Measurements from ENCODE around the gene PPIF.

The PPIF gene

GRCh38 chr10:79314761-79315601 lies 32.3 kb upstream of the PPIF start:
- DNase-seq = no peak

DNA sequence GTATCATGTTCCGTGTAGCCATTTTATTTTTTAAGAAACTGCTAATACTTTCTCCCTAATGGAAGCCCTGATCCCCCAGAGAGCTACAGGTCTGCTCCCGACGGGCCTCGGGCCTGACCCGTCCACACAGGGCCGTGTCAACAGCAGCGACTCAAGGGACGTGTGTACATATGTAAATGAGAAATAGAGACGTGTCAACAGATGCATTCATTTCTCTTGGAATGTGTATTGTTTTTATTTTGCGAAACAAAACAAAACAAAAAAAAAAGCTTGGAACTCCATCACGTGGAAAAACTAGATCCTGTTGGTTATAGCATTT lies 31.7 kb upstream of the PPIF start:
- no peak for DNase-seq

DNA sequence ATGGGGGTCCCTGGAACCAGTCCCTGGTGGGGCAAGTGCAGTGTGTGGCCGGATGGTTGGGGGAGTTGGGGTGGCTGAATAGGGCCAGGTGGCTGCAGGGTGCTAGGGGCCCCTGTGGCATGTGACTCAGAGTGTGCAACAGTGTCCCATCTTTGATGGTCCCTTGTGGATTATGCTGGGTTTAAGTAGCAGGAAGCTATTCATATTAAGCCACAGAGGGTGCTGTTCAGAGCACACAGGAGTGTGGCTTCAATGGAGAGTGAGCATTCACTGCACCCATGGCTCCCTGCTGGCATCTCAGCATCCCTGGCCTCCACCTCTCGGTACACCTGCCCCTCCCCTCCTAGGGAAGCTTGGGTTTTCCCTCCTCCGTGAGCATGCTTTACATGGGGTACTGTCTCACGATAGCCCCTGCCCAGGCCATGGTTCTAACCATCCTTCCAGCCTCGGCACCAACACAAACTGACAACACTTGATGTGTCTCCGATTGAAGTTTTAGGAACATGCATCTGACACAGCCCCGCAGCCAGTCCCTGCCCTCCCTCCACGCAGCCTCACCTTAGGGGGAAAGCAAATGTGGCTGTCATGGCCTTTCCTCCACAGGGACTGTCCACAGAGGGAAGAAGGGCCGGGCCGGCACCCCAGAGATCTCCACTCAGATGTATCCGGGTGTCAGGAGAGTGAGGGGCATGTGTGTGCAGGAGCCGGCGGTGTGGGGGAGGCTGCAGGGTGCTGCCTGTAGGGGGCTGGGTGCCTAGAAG lies 30.4 kb upstream of the PPIF start:
- no peak for DNase-seq

DNA sequence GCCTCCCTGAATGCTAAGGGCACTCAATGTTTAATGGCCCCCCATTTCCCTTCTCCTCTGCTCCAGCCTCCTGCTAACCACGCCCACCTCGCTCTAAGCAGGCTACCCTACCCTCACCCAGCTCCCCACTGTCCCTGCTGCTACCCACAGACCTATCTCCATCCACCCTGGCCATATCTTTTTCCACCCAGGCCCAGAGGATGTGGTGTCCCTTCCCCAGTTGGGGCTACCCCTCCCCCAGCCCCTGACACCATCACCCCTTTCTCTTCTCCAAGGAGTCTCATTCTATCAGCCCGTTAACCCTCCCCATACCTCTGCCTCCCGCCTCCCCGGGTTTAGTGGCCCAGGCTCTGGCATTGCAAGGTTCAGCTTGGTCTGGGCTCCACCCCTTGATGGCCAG lies 28.9 kb upstream of the PPIF start:
- no peak for DNase-seq

GRCh38 chr10:79319115-79319771 lies 28.0 kb upstream of the PPIF start:
- no peak for DNase-seq

DNA sequence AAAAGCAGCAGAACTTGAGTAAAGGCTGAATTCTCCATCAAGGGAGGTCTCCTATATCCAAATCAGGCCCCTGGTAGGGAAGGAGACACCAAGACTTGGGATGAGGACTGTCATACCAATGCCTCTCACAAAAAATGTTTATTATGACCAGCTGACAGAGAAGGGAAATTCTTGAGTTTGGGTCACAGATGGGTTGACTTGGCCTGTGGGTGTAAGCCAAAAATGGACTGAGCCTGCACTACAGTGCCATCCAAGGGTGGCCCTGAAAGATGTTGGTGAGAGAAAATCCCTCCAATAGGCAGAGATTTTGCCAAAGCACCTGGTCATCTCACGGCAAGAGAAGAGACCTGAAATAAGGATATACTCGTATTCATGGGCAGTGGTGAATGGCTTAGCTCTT lies 27.0 kb upstream of the PPIF start:
- DNase-seq = no peak

GRCh38 chr10:79320820-79321493 lies 26.3 kb upstream of the PPIF start:
- DNase-seq = no peak

DNA sequence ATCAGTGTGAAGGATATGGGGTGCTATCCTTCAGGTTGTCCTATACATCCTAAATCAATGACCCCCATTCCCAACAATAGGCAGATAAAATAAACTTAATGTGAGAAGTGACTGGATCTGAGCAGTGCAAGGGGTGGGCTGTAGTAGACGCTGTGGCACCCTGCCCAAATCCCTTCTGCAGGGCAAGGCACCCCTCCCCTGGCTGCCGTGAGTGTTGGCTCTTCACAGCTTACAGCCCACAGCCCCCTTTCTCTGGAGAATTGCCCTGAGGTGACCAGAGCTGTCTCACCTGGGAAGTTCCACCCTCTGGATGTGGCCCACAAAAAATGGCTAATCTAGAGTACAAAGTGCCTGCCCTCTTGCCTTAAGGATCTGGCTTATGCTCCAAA lies 25.8 kb upstream of the PPIF start:
- DNase-seq = no peak

DNA sequence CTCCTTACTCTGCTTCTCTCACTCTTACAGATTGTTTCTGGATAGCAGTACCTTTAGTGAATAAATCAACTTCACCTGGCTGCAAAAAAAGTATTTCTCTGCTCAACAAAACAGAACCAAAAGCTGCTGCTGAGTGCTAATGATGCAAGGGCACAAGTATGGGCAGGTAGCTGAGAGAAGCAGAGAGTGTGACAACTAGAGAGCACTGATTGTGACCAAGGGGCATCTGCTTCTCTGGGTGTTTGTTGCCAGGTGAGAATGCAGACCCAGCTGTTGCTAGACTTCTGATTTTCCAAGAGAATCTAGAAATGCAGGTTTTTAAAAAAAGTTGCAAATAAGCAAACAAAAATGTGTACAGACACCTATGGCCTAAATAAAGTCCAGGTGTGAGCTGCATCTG lies 25.3 kb upstream of the PPIF start:
- DNase-seq = no peak

DNA sequence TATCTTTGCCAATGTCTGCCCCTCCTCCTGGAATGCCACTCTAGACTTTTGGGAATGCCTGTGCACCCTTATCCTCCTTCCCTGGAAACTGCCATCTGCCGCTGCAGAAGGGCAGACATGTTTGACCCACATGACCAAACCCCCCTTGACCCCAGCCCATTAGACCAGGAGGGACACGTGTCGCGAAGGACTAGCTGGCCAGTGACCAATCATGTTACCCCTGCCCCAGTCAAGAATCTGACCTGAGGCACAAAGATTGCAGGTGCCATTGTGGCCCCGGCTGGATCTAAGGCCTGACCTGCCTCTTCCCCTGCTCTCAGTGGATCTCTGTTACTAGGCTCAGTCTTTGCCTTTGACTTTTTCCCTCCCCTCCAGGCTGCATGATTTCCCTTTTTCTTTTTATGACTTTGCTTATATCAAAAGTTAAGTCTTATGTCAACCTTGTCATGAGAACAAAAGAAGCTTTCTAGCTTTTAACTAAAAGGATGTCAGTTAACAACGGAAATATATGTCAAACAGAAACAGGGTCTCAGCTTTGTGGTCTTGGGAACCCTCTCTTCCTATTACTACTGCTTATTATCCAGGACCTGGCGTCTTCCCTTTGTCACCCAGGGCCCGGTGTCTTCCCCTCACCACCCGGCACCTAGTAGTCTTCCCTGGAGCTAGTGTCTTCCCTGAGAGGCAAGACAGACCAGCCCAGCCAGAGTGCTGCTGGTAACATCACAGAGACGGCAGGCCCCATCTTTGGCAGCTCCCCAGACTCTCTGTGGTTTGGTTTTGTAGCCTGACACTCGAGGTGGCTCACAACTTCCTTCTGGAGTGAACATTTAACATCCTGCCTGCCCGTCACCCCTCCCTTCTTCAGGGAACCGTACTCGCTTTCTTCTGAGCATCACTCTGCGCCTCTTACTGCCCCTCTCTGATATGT lies 24.4 kb upstream of the PPIF start:
- peak; percentile 9 for DNase-seq

DNA sequence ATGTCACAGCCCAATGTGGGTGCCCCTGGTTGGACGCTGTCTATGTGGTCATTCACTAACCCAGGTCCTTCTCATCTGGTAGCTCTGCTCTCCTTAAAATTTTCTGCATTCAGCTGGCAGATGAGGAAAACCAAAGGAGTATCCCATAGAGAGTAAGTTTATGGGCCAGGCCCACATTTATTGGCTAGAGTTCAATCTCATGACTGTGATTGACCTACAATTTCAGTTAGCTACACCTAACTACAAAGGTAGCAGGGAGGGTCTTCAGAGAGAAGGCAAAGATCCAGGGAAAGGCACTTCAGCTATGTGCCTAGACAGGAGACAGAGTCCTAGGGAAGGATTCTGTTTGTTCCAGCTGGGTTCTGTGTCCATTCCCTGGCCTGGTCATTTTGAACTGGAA lies 23.7 kb upstream of the PPIF start:
- no peak for DNase-seq

DNA sequence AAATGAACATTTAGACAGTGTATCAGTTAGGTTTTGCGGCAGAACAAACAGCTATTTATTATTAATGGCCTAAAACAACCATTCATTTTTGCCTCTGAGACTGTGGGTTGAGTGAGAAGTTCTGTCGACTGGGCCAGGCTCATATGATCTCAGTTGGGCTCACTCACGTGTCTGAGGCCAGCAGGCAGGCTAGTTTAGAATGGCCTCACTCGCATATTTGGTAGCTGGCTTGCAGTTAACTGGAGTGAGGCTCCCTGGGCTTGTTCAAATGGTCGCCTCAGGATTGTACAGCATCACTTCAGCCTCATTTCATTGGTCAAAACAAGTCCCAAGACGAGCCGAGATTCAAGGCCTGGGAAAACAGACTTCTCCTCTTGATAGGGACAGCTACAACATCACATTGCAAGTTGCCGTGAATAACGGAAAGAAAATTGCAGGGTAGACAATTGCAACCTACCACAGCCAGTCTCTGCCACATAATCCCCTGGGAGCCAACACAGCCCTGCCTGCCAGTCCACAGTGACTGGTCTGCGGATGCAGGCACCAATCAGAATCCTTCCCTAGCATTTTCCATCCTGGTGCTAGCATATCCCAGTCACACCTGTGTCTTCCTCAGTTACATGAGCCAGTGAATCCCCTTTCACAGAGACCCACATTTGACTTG lies 23.1 kb upstream of the PPIF start:
- DNase-seq = no peak

DNA sequence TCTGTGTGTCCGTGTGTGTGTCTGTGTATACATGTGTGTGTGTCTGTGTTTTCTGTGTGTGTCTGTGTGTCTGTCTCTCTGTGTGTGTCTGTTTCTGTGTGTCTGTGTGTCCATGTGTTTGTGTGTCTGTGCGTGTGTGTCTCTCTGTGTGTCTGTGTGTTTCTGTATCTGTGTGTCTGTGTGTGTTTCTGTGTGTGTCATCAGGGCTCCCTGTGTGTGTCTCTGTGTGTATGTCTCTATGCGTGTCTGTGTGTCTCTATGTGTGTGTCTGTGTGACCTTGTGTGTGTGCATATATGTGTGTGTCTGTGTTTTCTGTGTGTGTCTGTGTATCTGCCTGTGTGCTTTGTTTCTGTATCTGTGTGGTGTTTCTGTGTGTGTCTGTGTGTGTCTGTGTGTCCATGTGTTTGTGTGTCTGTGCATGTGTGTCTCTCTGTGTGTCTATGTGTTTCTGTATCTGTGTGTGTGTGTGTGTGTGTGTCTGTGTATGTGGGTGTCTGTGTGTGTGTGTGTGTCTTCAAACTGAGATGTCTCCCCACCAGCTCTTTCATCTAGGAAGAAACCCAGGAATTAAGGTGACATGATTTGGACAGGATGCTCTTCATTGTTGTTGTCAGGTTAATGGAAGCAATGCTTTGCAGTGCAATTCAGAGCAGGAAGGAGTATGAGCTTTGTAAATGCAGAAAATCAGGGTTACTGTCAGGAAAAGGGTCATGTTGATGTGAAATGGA lies 20.7 kb upstream of the PPIF start:
- DNase-seq = no peak

DNA sequence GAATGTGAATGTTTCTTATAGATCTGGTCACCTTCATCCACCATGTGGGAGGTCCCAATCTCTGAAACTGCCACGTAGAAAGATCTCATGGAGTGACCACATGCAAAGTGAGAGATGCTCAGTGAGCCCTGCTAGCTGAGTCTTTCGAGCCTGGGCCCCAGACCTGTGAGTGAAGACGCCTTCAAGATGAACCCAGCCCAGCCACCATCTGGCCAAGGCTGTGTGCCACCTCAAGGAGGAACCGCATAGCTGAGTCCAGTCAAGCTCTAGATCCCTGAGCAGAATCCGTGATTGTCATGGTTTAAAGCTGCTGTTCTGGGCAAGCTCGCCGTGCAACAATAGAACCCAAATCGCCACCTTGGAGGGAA lies 20.2 kb upstream of the PPIF start:
- no peak for DNase-seq

DNA sequence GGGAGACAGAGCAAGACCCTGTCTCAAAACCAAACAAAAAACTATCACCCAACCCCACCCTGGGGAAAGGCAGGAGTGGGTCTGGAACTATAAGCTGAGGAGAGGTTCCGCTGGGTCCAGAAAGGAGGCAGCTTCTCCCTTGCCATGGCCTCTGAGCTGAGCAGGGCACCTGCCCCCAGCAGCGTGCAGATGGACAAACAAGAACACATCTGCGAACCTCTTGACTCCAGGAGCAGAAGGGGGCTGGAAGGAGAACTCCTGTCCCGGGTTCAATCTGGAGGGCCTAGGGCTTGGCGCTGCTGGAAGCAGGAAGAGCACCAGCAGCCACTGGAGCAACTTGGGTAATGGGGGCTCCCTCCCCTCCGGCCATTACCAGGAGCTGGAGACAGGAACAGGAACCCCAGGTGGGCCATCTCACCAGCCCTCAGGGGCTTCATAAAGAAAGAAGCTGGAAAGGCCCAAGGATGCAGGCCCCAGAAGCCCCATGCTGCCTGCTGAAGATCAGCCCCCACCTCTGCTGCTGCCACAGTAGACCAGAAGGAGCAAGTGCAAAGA lies 19.0 kb upstream of the PPIF start:
- DNase-seq = no peak

DNA sequence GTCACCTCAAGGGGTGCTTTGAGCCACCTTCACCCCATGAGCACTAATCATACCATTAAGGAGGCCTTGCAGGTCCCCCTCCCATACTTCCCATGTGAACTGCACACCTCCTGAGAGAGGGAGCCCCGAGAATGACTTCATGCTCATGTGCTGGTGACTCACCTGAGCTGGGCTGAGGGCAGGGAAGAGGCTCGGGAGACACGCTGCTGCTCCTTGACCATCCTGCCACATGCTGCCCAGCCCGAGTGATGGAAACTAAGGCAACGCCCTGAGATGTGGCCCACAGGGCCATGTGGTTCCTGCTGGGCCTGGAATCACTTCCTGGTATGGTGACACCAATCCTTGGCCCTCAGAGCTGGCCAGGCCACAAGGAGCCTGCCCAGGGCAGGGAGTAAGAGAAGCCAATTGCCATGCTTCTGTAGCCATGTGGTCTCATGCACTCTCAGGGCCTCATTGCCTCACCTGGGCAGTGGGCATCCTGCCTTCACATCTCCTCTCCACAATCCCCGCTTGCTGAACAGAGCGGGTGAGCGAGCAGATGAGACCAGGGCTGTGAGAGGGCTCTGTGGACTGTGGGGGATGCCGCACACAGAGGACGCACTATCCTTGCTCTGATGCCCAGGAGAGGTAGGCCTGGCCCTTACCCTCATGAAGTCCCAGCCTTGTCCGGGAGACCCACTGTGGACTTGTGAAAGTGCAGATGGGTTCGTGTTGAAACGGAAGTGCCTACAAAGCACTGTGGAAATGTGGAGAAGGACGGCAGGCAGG lies 18.3 kb upstream of the PPIF start:
- no peak for DNase-seq

DNA sequence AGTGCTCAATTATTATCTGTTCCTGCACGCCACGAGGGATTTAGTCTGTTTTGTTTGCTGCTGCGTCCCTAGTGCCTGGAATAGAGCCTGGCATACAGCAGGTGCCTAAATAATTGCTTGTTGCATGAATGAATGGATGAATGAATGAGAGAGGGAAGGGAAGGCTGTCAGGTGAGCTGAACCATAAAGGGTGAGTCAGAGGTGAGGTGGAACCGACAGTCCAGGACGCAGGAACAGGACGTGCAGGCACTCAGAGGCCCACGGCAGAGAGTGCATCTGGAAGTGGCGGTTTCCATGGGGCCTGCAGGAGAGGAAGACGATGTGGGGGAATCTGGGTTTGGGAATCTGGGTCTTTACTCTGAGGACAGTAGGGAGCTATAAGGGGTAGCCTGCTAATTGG lies 17.7 kb upstream of the PPIF start:
- no peak for DNase-seq

DNA sequence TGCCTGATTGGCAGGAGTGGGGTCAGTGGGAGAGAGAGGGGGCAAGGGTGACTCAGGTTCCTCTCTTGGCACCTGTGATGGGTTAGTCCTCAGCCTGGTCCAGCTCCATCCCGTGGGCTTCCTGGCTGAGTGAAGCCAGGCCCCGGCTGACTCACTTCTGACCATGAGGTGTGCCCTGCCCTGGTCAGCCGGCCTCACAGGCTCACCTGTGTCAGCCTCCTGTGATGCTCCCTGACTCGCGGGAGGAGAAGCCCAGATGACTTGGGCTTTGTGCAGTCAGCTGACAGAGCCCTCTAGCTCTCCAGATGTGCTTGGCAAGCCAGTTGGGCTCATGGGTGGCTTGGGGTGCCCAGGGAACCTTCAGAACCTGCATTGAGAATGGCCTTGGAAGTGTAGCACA lies 16.0 kb upstream of the PPIF start:
- no peak for DNase-seq

DNA sequence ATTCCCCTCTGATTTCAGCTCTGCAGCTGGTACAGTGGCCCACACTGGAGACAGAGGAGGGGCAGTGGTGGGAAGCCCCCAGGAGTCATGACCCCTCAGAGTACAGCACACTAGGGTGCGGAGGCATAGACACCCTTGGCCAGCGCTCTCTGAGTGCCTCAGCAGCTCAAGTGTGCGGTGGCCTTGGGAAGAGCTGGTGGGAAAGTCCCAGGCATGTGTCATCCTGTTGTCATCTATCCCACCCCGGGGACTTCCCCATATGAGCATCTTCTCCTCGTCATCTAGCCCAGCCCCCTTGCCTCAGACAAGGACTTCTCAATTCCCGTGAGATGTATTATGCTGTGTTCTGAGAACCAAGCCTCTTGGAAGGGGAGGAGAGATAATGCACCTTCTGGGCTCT lies 15.6 kb upstream of the PPIF start:
- no peak for DNase-seq
